H1 (cell line): ENCODE measurements around the gene SPOCK3. TPM values are rescaled to one million over a fixed set of nuclear protein-coding genes. Genes with fewer than 3 reads are reported as not detected.

Experiments used
- CTCF ChIA-PET: fragments of 300-600 bp; sonication (Branson Sonifier 250); formaldehyde crosslinking; loops from one replicate; lab custom pipeline; 2021; ENCODE audit not compliant: partially characterized antibody; lab: Charles Lee
- POLR2A ChIA-PET: fragments of 300-600 bp; sonication (Branson Sonifier 250); formaldehyde crosslinking; loops from one replicate; lab custom pipeline; 2021; ENCODE audit warnings: inconsistent platforms; ENCODE audit not compliant: partially characterized antibody; lab: Charles Lee
- DNase-seq, 2 experiments: peaks; one replicate each; pipeline versions ENCODE4 v3.0.0 to v3.0.0-alpha.2; 2010 to 2022; ENCODE audit warnings: low spot score in 2 of 2, low read depth in 1 of 2, mixed read lengths in 1 of 2
- FAIRE-seq: peaks from 2 replicates; lab custom pipeline; 2011; peaks lifted over from hg19 to GRCh38; lab: Jason Lieb, UNC
- H2AFZ ChIP-seq: 2 replicates; pipeline ENCODE4 v1.8.1; 2012; ENCODE audit warnings: low read length, inconsistent platforms
- H2AK5ac ChIP-seq: 2 replicates; pipeline ENCODE4 v1.6.1; 2013; ENCODE audit warnings: low read depth, low read length
- H2BK120ac ChIP-seq: replicated peaks from 2 replicates; pipeline ENCODE3; 2013; ENCODE audit warnings: low read depth, low read length, inconsistent platforms
- H2BK12ac ChIP-seq: 2 replicates; pipeline ENCODE4 v1.6.1; 2013; ENCODE audit warnings: low read depth, low read length
- H2BK15ac ChIP-seq: 2 replicates; pipeline ENCODE4 v1.6.1; 2013; ENCODE audit warnings: low read length
- H2BK20ac ChIP-seq: 2 replicates; pipeline ENCODE4 v1.6.1; 2013; ENCODE audit warnings: low read length
- H2BK5ac ChIP-seq: 2 replicates; pipeline ENCODE4 v1.6.1; 2013; ENCODE audit warnings: low read depth, low read length
- H3K14ac ChIP-seq: 2 replicates; pipeline ENCODE4 v1.6.1; 2013; ENCODE audit warnings: inconsistent platforms; ENCODE audit not compliant: insufficient read length
- H3K18ac ChIP-seq: 2 replicates; pipeline ENCODE4 v1.6.1; 2013; ENCODE audit warnings: low read length; ENCODE audit errors: extremely low read depth
- H3K23ac ChIP-seq: 2 replicates; pipeline ENCODE4 v1.6.1; 2013; ENCODE audit warnings: inconsistent platforms; ENCODE audit not compliant: insufficient read length
- H3K23me2 ChIP-seq: 2 replicates; pipeline ENCODE4 v1.6.1; 2013; ENCODE audit warnings: low read depth, low read length
- H3K27ac ChIP-seq: 2 replicates; pipeline ENCODE4 v1.6.1; 2011; ENCODE audit warnings: low read depth, low read length, inconsistent platforms
- H3K27me3 ChIP-seq, 4 experiments: replicated peaks in 1 of 4; 1 replicate in 1 of 4; 2 replicates in 3 of 4; pipeline versions ENCODE4 v1.6.1 to v1.8.1; 2011 to 2013; ENCODE audit warnings: low read length in 3 of 4, mild to moderate bottlenecking in 3 of 4, inconsistent platforms in 2 of 4, mixed read lengths in 2 of 4, moderate library complexity in 1 of 4; ENCODE audit not compliant: control insufficient read depth in 3 of 4, insufficient read depth in 3 of 4; ENCODE audit errors: extremely low read depth in 1 of 4
- H3K36me3 ChIP-seq, 4 experiments: 2 replicates each; pipeline versions ENCODE4 v1.6.1 to v1.8.1; 2011 to 2013; ENCODE audit warnings: mild to moderate bottlenecking in 4 of 4, low read length in 3 of 4, moderate library complexity in 2 of 4, control low read depth in 1 of 4, inconsistent platforms in 1 of 4; ENCODE audit not compliant: insufficient read depth in 4 of 4, control insufficient read depth in 2 of 4
- H3K4ac ChIP-seq: replicated peaks from 2 replicates; pipeline ENCODE3; 2013; ENCODE audit warnings: low read length, low read depth, mixed read lengths, inconsistent platforms; ENCODE audit not compliant: insufficient read length
- H3K4me1 ChIP-seq, 4 experiments: replicated peaks in 1 of 4; 1 replicate in 1 of 4; 2 replicates in 3 of 4; pipeline versions ENCODE4 v1.6.1 to v1.8.1; 2011 to 2013; ENCODE audit warnings: low read length in 3 of 4, inconsistent platforms in 2 of 4, mixed read lengths in 1 of 4; ENCODE audit not compliant: insufficient read depth in 4 of 4, control insufficient read depth in 3 of 4
- H3K4me2 ChIP-seq, 2 experiments: 2 replicates each; pipeline versions ENCODE4 v1.6.1 to v1.8.1; 2011 to 2013; ENCODE audit warnings: low read depth in 2 of 2, low read length in 2 of 2, control low read depth in 1 of 2, inconsistent platforms in 1 of 2, mild to moderate bottlenecking in 1 of 2; ENCODE audit not compliant: insufficient read depth in 1 of 2
- H3K4me3 ChIP-seq, 4 experiments: fragments of 200-600, 300-600 bp in 1 of 4; sonication (generic), shearing (Covaris generic), sonication (Bioruptor Twin) in 1 of 4; 2 replicates each; pipeline versions ENCODE4 v1.5.1 to v1.8.1; 2011 to 2016; ENCODE audit warnings: low read length in 4 of 4, low read depth in 3 of 4, control low read depth in 2 of 4, inconsistent platforms in 2 of 4, mild to moderate bottlenecking in 2 of 4, mixed read lengths in 1 of 4, moderate library complexity in 1 of 4; ENCODE audit not compliant: insufficient read depth in 2 of 4; ENCODE audit errors: extremely low read depth in 1 of 4
- H3K56ac ChIP-seq: replicated peaks from 2 replicates; pipeline ENCODE3; 2013; ENCODE audit warnings: low read depth, mild to moderate bottlenecking, mixed read lengths, low read length, inconsistent platforms; ENCODE audit not compliant: insufficient read length
- H3K79me1 ChIP-seq: 2 replicates; pipeline ENCODE4 v1.6.1; 2013; ENCODE audit warnings: low read depth, low read length, control low read depth
- H3K79me2 ChIP-seq, 2 experiments: 2 replicates each; pipeline versions ENCODE4 v1.6.1 to v1.8.1; 2012 to 2013; ENCODE audit warnings: low read length in 2 of 2, mild to moderate bottlenecking in 2 of 2, inconsistent platforms in 1 of 2; ENCODE audit not compliant: insufficient read depth in 2 of 2, control insufficient read depth in 1 of 2
- H3K9ac ChIP-seq, 4 experiments: replicated peaks in 1 of 4; 1 replicate in 1 of 4; 2 replicates in 3 of 4; pipeline versions ENCODE4 v1.6.1 to v1.8.1; 2011 to 2013; ENCODE audit warnings: low read depth in 3 of 4, low read length in 3 of 4, control low read depth in 2 of 4, mild to moderate bottlenecking in 2 of 4, moderate library complexity in 2 of 4, inconsistent platforms in 1 of 4; ENCODE audit errors: extremely low read depth in 1 of 4
- H3K9me3 ChIP-seq, 2 experiments: 2 replicates each; pipeline versions ENCODE4 v1.6.1 to v1.8.1; 2012 to 2013; ENCODE audit warnings: mild to moderate bottlenecking in 2 of 2, moderate library complexity in 2 of 2, control low read depth in 1 of 2, inconsistent platforms in 1 of 2, low read depth in 1 of 2, low read length in 1 of 2, mixed read lengths in 1 of 2; ENCODE audit not compliant: insufficient read depth in 2 of 2
- H4K20me1 ChIP-seq, 2 experiments: replicated peaks in 1 of 2; 2 replicates each; pipeline versions ENCODE3 to v1.8.1; 2011 to 2013; ENCODE audit warnings: inconsistent platforms in 2 of 2, low read length in 2 of 2, mild to moderate bottlenecking in 1 of 2; ENCODE audit not compliant: insufficient read depth in 2 of 2, control insufficient read depth in 1 of 2
- H4K5ac ChIP-seq: 2 replicates; pipeline ENCODE4 v1.6.1; 2013; ENCODE audit warnings: low read length, low read depth, mixed read lengths, inconsistent platforms; ENCODE audit not compliant: insufficient read length
- H4K8ac ChIP-seq: 2 replicates; pipeline ENCODE4 v1.8.0; 2013; ENCODE audit warnings: mild to moderate bottlenecking, moderate library complexity, low read length, inconsistent platforms; ENCODE audit not compliant: insufficient read depth; ENCODE audit errors: extremely low read depth
- H4K91ac ChIP-seq: replicated peaks from 2 replicates; pipeline ENCODE3; 2013; ENCODE audit warnings: low read length, mixed read lengths, inconsistent platforms; ENCODE audit not compliant: insufficient read length
- ASH2L ChIP-seq: fragments of 200-600, 300-600 bp; sonication (generic); IDR thresholded peaks from one replicate; pipeline ENCODE4 v1.7.1; 2017; ENCODE audit warnings: low read length
- BCL11A ChIP-seq, 2 experiments: IDR thresholded peaks; one replicate each; pipeline ENCODE4 v1.6.1; 2011; ENCODE audit warnings: low read depth in 2 of 2, low read length in 2 of 2, mild to moderate bottlenecking in 2 of 2
- CHD1 ChIP-seq: IDR thresholded peaks from 2 replicates; pipeline ENCODE4 v1.6.1; 2012; ENCODE audit warnings: low read depth, low read length, improper control_type of control experiment
- CREB1 ChIP-seq: IDR thresholded peaks from 2 replicates; pipeline ENCODE4 v1.6.1; 2012; ENCODE audit warnings: inconsistent platforms
- FOSL1 ChIP-seq: IDR thresholded peaks from 2 replicates; pipeline ENCODE4 v1.6.1; 2011; ENCODE audit warnings: mild to moderate bottlenecking, low read depth, low read length, moderate library complexity; ENCODE audit not compliant: insufficient read depth
- KDM1A ChIP-seq: fragments of 200-600, 300-600 bp; sonication (generic); IDR thresholded peaks from 2 replicates; pipeline ENCODE4 v1.7.1; 2016; ENCODE audit warnings: mild to moderate bottlenecking, low read length, borderline replicate concordance
- KDM4A ChIP-seq: IDR thresholded peaks from one replicate; pipeline ENCODE4 v1.7.1; 2012; ENCODE audit warnings: low read depth, mild to moderate bottlenecking, moderate library complexity, low read length, inconsistent platforms; ENCODE audit not compliant: severe bottlenecking
- KDM5A ChIP-seq: fragments of 200-600 bp; IDR thresholded peaks from 2 replicates; pipeline ENCODE4 v1.7.1; 2012; ENCODE audit warnings: mild to moderate bottlenecking, low read length, inconsistent platforms, mixed read lengths
- PHF8 ChIP-seq: fragments of 200-600 bp; sonication (generic); conservative IDR thresholded peaks from 2 replicates; pipeline ENCODE4 v1.7.1; 2012; ENCODE audit warnings: low read depth, mild to moderate bottlenecking, inconsistent platforms, low read length, moderate library complexity
- POU5F1 ChIP-seq: IDR thresholded peaks from 2 replicates; pipeline ENCODE4 v1.6.1; 2011; ENCODE audit warnings: low read depth, mild to moderate bottlenecking, low read length, moderate library complexity
- RFX5 ChIP-seq: IDR thresholded peaks from 2 replicates; pipeline ENCODE4 v1.6.1; 2011; ENCODE audit warnings: low read depth, low read length, improper control_type of control experiment, borderline replicate concordance
- RNF2 ChIP-seq: fragments of 200-900, 300-1000 bp; sonication (generic); IDR thresholded peaks from 2 replicates; pipeline ENCODE4 v1.7.1; 2016; ENCODE audit warnings: borderline replicate concordance, low read depth, mild to moderate bottlenecking, antibody characterized with exemption, low read length; ENCODE audit not compliant: poor library complexity, severe bottlenecking; ENCODE audit errors: missing control alignments
- SRF ChIP-seq: IDR thresholded peaks from 2 replicates; pipeline ENCODE4 v1.6.1; 2011; ENCODE audit warnings: mild to moderate bottlenecking, low read depth, low read length, moderate library complexity
- TEAD4 ChIP-seq: IDR thresholded peaks from 2 replicates; pipeline ENCODE4 v1.6.1; 2012; ENCODE audit warnings: low read depth, low read length, inconsistent platforms, mixed read lengths
- WGBS, 2 experiments: shearing (Covaris generic) in 1 of 2; methylation state at CpG; one replicate each; pipeline versions ENCODE4 v1.1.6 to v1.1.7; 2013 to 2015; ENCODE audit warnings: low lambda C conversion rate in 2 of 2, mixed read lengths in 2 of 2, inconsistent platforms in 1 of 2, low coverage in 1 of 2, missing lambda C conversion rate in 1 of 2; ENCODE audit not compliant: insufficient replicate concordance in 2 of 2, insufficient coverage in 1 of 2, insufficient read length in 1 of 2; ENCODE audit errors: extremely low coverage in 1 of 2, missing lambda C conversion rate in 1 of 2; 5-methylcytosine and 5-hydroxymethylcytosine counted together
- polyA plus RNA-seq, 7 experiments: library from polyadenylated mRNA; depleted of rRNA in 3 of 7; stranded (reverse) in 5 of 7; unstranded in 2 of 7; fragments of >200 nt in 5 of 7; fragments of 200-250 nt in 2 of 7; gene quantifications; 1 replicate in 5 of 7; 2 replicates in 1 of 7; 4 replicates in 1 of 7; pipeline versions ENCODE4 v1.2.1 to v1.2.3, GENCODE V29; 2011 to 2013; ENCODE audit warnings: missing spikeins in 2 of 7, mixed read lengths in 2 of 7
- total RNA-seq: library from RNA; stranded (reverse); fragmentation: NEBNext Ultra II Directional; extraction: Animal tissue kit (Norgen Biotek cat#: 25700); gene quantifications from 2 replicates; pipeline ENCODE4 v1.2.1, GENCODE V29; 2021

Gene SPOCK3
- total and polyA plus RNA-seq, 2 of the 8 experiments (the other 6 are each of a cell fraction or from before 2014, with no cell fraction given), result 0.14 to 0.60 TPM

GRCh38 chr4:166875821-166876220 lies 358.5 kb downstream of the SPOCK3 start (continued):
- TF ChIP-seq POU5F1, result no peak

- no peak overlapping the region for H2BK120ac ChIP-seq
- CTCF ChIA-PET, result no interaction called here
- TF ChIP-seq ASH2L (no peak), SRF (no peak), PHF8 (no peak), BCL11A (IDR thresholded peaks at IDR 0.05; ENCODE audit: low read depth in 2 of 2, low read length in 2 of 2) (no peak), RFX5 (no peak), FOSL1 (no peak), KDM5A (no peak), KDM1A (no peak), CREB1 (no peak), KDM4A (no peak), CHD1 (no peak), TEAD4 (no peak), RNF2 (no peak)
Observed at GRCh38 chr4:166862032-166862431, 372.3 kb downstream of the SPOCK3 start.

More at GRCh38 chr4:166862032-166862431, 372.3 kb downstream of the SPOCK3 start:
- 95% methylated on average over 1 of the region's 1 CpG; no CpG with 5 or more reads in 1 of the 2 experiments for WGBS, 2 experiments
- no peak overlapping the region for H3K23ac ChIP-seq
- H3K4ac ChIP-seq, result no peak overlapping the region
- H2AFZ ChIP-seq, result no peak overlapping the region
- no peaks in the 10 kb centered on the region for H3K79me2 ChIP-seq
- no peak overlapping the region for H3K14ac ChIP-seq
- H3K18ac ChIP-seq, result no peak overlapping the region
- no peaks in the 10 kb centered on the region for H3K36me3 ChIP-seq
- H2BK12ac ChIP-seq, result no peak overlapping the region
- H2BK20ac ChIP-seq, result no peak overlapping the region
- POLR2A ChIA-PET, result no interaction called here
- DNase-seq (no peak), FAIRE-seq (no peak)
- no peaks in the 10 kb centered on the region for H3K27me3 ChIP-seq
- no peaks in the 10 kb centered on the region for H3K79me1 ChIP-seq
- no peaks in the 10 kb centered on the region for H3K23me2 ChIP-seq
- H3K9ac ChIP-seq, result no peak overlapping the region
- H3K27ac ChIP-seq, result no peak overlapping the region
- no peak overlapping the region for H2BK15ac ChIP-seq
- H3K4me3 ChIP-seq, result no peak overlapping the region
- no peak overlapping the region for H4K5ac ChIP-seq
- H3K4me2 ChIP-seq, result no peak overlapping the region
- no peaks in the 10 kb centered on the region for H3K4me1 ChIP-seq
- no peaks in the 10 kb centered on the region for H3K9me3 ChIP-seq
- no peak overlapping the region for H2AK5ac ChIP-seq
- H4K8ac ChIP-seq, result no peak overlapping the region
- H3K56ac ChIP-seq, result no peak overlapping the region
- H4K91ac ChIP-seq, result no peak overlapping the region
- no peak overlapping the region for H2BK5ac ChIP-seq
- no peaks in the 10 kb centered on the region for H4K20me1 ChIP-seq
